Mammary epithelial cell (primary cell): ENCODE results near the gene FIS1.

Experiments
- CTCF ChIP-seq, 2 donors: IDR thresholded peaks in 1 of 2; conservative IDR thresholded peaks in 1 of 2; 2 replicates each; pipeline ENCODE4 v1.5.1; 2011 to 2012; ENCODE audit warnings: inconsistent platforms in 2 of 2, low read length in 2 of 2, mild to moderate bottlenecking in 2 of 2, control low read depth in 1 of 2, low read depth in 1 of 2; ENCODE audit not compliant: insufficient read depth in 1 of 2; ENCODE audit errors: extremely low read depth in 1 of 2
- EZH2 ChIP-seq: IDR thresholded peaks from 2 replicates; pipeline ENCODE4 v1.6.1; 2012; ENCODE audit warnings: low read length, inconsistent platforms, borderline replicate concordance

DNA sequence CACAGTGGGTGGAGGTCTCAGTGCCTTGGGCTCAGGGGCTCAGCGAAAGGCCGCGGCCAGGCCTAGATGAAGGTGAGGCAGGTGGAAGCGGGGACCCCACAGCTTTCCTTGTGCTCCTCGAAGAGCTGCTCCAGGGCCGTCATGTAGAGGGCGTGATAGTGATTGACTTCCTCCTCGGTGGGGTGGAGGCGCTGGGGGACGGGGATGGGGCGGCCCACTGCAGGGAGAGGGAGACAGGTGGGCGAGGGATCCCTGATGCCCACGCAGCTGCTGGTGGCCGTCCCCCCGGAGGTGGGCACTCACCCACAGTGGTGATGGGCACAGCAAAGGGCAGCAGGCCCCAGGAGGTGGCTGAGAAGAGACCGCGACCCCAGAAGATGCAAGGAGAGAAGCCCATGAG is 49.0 kb downstream of the FIS1 start:
- TF ChIP-seq CTCF (conservative IDR thresholded peaks at IDR 0.05 in 1 of 2, IDR thresholded peaks at IDR 0.05 in 1 of 2; ENCODE audit: extremely low read depth in 1 of 2, insufficient read depth in 1 of 2, low read depth in 1 of 2, low read length in 2 of 2) (no peak), EZH2 (no peak)
